NOMO-1 treated with DMSO at 0.1 percent for 48 hours (cell line): ENCODE results near the gene ARMC9.
"Not testable (repeated sequence)": the region's sequence is repeated elsewhere in the genome, so short reads cannot be mapped to it uniquely, and the experiment has no call there.

ENCODE experiments used
- DNase-seq: peaks from one replicate; lab custom pipeline; 2025; ENCODE audit not compliant: unreplicated experiment; lab: John Stamatoyannopoulos, UW

Gene ARMC9

GRCh38 chr2:231395188-231396057, 197.0 kb downstream of the ARMC9 start, which contains the start of gene B3GNT7:
B3GNT7 (plus strand) TSS chr2:231395710; CDS start chr2:231395804, 94 bp downstream.
- peak; percentile 76 for DNase-seq

DNA sequence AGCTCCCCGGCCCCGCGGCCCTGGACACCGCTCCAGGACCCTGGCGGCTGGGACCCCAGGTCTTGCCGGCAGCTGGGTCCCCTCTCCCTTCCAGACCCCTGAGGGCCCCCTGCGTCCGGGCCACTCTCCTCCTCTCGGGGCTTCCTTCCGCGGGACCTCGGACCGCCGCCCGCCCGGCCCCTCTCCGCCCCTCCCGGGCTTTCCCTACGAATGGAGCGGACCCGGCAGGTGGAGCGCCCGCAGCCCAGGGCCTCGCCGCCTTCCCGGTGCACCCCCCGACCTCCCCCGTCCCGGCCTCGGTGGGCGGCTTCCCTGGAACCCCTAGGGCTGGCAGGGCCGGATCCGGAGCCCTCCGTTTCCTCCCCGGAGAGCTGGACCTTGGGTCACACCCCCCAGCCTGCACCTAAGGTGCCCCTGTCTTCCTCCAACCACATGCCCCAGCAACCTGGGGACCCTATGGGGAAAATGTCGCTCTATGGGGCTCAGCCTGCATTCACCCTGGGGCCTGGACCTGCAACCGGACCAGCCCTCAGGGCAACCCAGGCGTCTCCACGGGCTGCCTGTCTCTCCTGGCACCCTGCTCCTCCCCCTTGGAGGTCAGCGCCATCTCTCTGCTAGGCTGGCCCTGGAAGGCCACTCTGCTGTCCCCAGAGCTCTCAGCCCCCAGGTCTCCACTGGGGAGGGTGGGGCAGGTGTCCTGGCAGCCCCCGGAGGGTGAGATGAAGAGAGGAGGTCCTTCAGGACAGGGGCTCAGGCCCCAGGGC, 197.8 kb downstream of the ARMC9 start:
- DNase-seq: no peak

GRCh38 chr2:231397011-231397927, 198.8 kb downstream of the ARMC9 start:
- no peak for DNase-seq

- DNase-seq: no peak
Measured at GRCh38 chr2:231397928-231398294, 199.5 kb downstream of the ARMC9 start.

DNA sequence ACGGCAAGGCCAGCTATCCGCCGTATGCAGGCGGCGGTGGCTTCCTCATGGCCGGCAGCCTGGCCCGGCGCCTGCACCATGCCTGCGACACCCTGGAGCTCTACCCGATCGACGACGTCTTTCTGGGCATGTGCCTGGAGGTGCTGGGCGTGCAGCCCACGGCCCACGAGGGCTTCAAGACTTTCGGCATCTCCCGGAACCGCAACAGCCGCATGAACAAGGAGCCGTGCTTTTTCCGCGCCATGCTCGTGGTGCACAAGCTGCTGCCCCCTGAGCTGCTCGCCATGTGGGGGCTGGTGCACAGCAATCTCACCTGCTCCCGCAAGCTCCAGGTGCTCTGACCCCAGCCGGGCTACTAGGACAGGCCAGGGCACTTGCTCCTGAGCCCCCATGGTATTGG, 200.2 kb downstream of the ARMC9 start:
- DNase-seq: no peak

DNA sequence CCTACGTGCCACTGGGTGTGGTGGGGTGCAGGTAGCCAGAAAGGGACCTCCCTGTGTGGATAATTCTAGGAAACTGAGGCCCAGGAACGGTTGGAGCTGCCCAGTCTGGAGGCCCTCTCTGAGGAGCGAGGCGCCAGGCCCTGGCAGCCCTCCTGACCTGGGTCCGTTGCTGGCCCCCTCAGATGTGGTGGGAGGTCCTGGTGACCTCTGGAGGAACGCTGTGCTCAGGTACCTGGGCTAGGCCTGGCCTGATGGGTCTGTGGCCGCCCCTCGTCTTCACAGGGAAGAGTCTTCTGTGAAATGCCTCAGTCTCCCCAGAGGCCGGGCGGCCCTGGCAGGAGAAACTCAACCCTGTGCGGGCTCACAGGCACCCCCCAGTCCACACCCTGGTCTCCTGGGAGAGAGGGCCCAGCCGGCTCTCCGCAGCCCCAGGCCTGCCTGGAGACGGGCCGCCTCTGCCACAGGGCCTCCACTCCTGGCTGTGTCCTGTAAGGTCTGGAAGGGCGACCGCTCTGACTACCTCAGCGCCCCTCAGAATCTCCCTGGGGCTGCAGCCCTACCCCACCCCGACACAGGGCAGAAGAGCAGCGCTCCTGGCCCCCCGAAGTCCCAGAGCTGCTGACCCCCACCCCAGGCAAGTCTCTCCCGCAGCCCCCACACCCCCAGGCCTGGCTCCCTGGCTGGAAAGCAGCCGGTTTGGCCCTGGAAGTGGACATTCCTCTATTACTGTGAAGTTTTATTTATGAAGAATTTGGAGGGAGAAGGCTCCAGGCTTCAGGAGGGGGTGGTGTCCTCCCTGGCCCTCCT, 200.8 kb downstream of the ARMC9 start:
- no peak for DNase-seq

DNA sequence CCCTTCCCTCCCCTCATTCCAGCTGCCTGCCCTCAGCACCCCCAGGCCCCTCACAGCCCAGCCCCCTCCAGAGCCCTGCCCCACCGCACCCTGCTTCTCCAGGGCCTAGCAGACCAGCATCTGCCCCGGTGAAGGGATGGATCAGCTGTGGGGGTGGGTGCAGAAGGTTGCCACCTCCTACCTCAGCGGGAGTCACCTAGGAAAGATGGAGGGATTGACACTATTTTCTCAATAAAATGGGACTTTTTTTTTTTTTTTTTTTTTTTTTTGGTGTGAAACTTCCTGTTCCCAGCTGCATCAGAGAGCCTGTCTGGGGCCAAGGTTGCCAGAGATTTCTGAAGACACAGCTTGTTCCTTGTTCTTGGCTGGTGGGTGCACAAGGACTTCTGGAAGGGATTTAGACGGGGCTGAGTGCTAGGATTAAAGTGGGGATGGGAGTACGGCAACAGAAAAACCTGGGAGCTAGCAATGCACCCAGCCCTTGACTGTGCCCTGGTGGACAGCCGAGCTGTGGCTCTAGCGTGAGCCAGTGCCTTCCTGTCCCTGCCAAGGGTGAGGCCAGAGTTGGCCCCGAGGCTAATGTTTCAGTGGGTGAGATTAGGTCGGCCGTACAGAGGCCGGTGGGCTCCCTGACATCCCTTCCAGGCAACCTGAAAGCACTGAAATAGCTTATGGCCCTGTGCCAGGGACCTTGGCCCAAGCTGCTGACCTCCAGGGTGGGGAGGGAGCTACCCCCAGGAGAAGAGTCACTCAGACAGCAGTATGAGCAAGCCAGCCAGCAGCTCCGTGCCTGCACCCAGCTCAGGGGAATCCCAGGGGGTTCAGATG, 201.6 kb downstream of the ARMC9 start:
- peak; percentile 18 for DNase-seq

GRCh38 chr2:231400681-231401080, 202.2 kb downstream of the ARMC9 start:
- DNase-seq: not testable (repeated sequence)

DNA sequence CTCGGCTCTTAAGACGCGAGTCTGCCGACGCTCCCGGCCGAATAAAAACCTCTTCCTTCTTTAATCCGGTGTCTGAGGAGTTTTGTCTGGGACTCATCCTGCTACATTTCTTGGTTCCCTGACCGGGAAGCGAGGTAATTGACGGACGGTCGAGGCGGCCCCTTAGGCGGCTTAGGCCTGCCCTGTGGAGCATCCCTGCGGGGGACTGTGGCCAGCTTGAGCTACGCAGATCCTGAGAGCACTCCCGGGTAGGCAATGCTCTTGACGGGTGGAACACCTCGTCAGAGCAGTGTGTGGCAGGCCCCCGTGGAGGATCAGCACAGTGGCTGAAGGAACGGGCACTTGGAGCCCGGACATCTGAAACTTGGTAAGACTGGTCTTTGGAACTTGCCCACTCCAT, 202.7 kb downstream of the ARMC9 start:
- DNase-seq: not testable (repeated sequence)

- DNase-seq: not testable (repeated sequence)
Measured at GRCh38 chr2:231403421-231404182, 205.2 kb downstream of the ARMC9 start.

GRCh38 chr2:231404183-231404578, 205.8 kb downstream of the ARMC9 start:
- DNase-seq: not testable (repeated sequence)

GRCh38 chr2:231405601-231406367, 207.4 kb downstream of the ARMC9 start:
- DNase-seq: not testable (repeated sequence)

DNA sequence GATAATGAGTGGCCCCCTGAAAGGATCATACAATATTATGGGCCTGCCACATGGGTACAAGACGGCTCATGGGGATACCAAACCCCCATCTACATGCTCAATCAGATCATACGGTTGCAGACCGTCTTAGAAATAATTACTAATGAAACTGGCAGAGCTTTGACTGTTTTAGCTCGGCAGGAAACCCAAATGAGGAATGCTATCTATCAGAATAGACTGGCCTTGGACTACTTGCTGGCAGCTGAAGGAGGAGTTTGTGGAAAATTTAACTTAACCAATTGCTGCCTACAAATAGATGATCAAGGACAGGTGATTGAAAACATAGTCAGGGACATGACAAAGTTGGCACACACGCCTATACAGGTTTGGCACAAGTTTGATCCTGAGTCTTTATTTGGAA, 209.3 kb downstream of the ARMC9 start:
- DNase-seq: not testable (repeated sequence)

DNA sequence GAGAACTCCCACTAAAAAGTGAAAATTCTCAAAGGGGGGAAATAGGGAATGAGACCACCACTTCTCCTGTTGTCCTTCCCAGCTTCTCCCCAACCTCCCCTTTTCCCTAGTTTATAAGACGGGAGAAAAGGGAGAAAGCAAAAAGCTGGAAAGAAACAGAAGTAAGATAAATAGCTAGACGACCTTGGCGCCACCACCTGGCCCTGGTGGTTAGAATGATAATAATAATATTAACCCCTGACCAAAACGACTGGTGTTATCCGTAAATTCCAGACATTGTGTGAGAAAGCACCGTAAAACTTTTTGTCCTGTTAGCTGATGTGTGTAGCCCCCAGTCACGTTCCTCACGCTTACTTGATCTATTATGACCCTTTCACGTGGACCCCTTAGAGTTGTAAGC, 209.9 kb downstream of the ARMC9 start:
- not testable (repeated sequence) for DNase-seq

DNA sequence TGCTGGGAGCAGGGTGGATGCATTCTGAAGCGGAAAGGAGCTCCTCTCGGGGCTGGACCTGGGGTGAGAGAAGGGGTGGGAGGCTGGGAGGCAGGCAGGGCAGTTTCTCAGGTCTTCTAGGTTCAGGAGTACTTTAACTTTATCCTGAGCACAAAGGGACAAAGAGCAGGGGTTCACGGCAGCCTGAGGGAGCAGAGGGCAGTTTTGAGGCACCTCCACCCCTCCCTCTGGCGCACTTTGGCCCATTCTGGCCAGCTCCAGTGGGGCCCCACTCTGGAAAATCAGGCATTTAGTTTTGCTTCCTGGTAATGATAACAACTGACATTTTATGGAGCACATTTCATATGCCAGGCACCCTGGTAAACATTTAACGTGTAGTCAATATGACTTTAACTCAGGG, 211.3 kb downstream of the ARMC9 start:
- no peak for DNase-seq

- no peak for DNase-seq
Measured at GRCh38 chr2:231410293-231411004, 212.0 kb downstream of the ARMC9 start.

- DNase-seq: no peak
Measured at GRCh38 chr2:231411237-231411636, 212.8 kb downstream of the ARMC9 start.
